ENCODE measurements around the gene EGF. TPM values are rescaled to one million over a fixed set of nuclear protein-coding genes. Genes with fewer than 3 reads are reported as not detected.
"Not testable (repeated sequence)": the region's sequence is repeated elsewhere in the genome, so short reads cannot be mapped to it uniquely, and the experiment has no call there.

Gene EGF
- total RNA-seq, 3 donors from 2014 or later (not counting 1 experiment from before 2014, with no cell fraction given), result 0.48 to 1.2 (median 1.1) TPM

DNA sequence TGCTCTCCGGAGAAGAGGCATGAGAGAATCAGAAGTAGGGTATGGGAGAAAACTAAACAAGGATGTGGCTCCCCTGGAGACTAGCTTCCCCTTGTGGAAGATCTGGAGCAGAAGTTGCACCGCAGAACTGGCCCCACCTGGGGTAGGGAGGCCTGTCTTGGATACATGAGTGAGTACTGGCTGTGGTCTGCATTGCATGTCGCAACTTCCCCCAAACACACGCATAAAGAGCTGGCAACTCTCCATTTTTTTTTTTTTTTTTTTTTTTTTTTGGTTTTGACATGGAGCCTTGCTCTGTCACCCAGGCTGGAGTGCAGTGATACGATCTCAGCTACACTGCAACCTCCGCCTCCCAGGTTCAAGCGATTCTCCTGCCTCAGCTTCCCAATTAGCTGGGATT lies 119.9 kb downstream of the EGF start:
- H3K9me3 ChIP-seq (ENCODE audit: control insufficient read depth, insufficient read depth, low read length), result no peaks in the 10 kb centered on the region
- TF ChIP-seq, protein P1, sequence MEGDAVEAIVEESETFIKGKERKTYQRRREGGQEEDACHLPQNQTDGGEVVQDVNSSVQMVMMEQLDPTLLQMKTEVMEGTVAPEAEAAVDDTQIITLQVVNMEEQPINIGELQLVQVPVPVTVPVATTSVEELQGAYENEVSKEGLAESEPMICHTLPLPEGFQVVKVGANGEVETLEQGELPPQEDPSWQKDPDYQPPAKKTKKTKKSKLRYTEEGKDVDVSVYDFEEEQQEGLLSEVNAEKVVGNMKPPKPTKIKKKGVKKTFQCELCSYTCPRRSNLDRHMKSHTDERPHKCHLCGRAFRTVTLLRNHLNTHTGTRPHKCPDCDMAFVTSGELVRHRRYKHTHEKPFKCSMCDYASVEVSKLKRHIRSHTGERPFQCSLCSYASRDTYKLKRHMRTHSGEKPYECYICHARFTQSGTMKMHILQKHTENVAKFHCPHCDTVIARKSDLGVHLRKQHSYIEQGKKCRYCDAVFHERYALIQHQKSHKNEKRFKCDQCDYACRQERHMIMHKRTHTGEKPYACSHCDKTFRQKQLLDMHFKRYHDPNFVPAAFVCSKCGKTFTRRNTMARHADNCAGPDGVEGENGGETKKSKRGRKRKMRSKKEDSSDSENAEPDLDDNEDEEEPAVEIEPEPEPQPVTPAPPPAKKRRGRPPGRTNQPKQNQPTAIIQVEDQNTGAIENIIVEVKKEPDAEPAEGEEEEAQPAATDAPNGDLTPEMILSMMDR (IDR thresholded peaks at IDR 0.05), result no peak
- Mint-ChIP-seq H3K9me3 (no peaks in the 10 kb centered on the region), H3K27ac (no peak overlapping the region), H3K27me3 (ENCODE audit: low read depth in 2 of 2) (peaks cover 18 to 26% of the 10 kb centered on the region in 2 donors), H3K4me1 (peaks cover 9 to 13% of the 10 kb centered on the region in 2 donors), H3K4me3 (no peak overlapping the region), H3K36me3 (no peaks in the 10 kb centered on the region)
- ATAC-seq (peak in 1 of 3 donors; percentile 56), DNase-seq (no peak)
- 50% methylated on average over 7 of the region's 7 CpGs for WGBS (ENCODE audit: insufficient coverage)
- H3K36me3 ChIP-seq (ENCODE audit: control insufficient read depth, insufficient read depth, low read length), result no peaks in the 10 kb centered on the region
- H3K4me1 ChIP-seq (ENCODE audit: control insufficient read depth, insufficient read depth, low read length), result no peaks in the 10 kb centered on the region
- intact Hi-C loops (cut with micrococcal nuclease), result no loop called here
- peaks cover 2% of the 10 kb centered on the region for H3K27me3 ChIP-seq (ENCODE audit: control insufficient read depth, insufficient read depth, low read length)
- no peak overlapping the region for H3K27ac ChIP-seq (ENCODE audit: low read length)
- H3K4me3 ChIP-seq (ENCODE audit: low read length), result no peak overlapping the region

DNA sequence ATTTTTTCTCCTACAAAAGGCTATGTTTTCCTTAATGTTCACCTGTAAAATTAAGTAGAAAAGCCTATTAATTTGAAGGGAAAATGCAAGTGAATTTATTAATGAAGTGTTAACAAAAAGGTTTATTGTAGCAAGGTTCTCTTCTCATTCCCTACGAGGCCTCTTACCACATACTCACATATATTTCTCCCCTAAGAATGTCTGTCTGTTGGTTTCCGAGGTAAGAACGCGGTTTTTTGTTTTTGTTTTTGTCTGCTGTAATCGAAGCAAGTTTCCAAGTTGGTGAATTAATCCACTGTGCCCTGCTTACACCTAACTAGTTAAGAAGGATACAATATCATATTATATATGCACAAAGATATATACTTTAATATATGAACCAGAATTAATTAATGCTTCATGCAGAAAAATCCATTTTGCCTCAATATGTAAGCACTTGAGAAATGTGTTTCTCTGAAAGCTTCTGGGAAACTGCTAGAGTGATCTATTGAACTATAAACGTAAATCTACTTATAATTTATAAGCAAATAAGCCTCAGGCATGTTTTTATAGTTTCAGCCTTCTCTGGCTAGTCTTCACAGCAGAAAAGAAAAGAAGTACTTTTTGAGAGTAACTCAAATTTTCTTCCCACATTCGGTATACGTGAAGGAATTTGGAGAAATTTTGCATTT lies 120.8 kb downstream of the EGF start:
- DNase-seq (no peak), ATAC-seq (no peak)
- TF ChIP-seq, protein P1 (IDR thresholded peaks at IDR 0.05), result no peak
- Histone ChIP-seq H3K27ac (ENCODE audit: low read length) (no peak overlapping the region), H3K4me1 (ENCODE audit: control insufficient read depth, insufficient read depth, low read length) (no peaks in the 10 kb centered on the region), H3K27me3 (ENCODE audit: control insufficient read depth, insufficient read depth, low read length) (peaks cover 2% of the 10 kb centered on the region), H3K9me3 (ENCODE audit: control insufficient read depth, insufficient read depth, low read length) (no peaks in the 10 kb centered on the region), H3K4me3 (ENCODE audit: low read length) (no peak overlapping the region), H3K36me3 (ENCODE audit: control insufficient read depth, insufficient read depth, low read length) (no peaks in the 10 kb centered on the region)
- Mint-ChIP-seq H3K27me3 (ENCODE audit: low read depth in 2 of 2) (peaks cover 18 to 26% of the 10 kb centered on the region in 2 donors), H3K36me3 (no peaks in the 10 kb centered on the region), H3K4me1 (peaks cover 9 to 13% of the 10 kb centered on the region in 2 donors), H3K9me3 (no peaks in the 10 kb centered on the region), H3K4me3 (no peak overlapping the region), H3K27ac (no peak overlapping the region)
- intact Hi-C loops (cut with micrococcal nuclease), result no loop called here
- no CpG with 5 or more reads among the region's 8 CpGs for WGBS (ENCODE audit: insufficient coverage)

DNA sequence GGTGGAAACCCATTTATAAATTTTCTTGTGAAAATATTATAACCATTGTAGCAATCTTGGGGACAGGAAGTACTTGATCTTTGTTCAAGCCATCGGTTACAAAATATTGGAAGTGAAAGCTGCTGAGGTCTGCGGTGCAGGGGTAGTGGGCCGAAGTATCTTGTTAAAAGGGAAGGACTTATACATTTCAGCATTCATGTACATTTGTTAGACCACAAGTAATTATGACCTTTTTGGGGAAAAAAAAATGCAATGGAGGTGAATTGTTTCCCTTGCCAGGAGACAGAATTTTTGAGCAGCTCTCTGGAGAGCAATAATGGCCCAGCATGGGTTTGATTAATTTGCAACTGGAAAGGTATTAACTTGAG lies 121.3 kb downstream of the EGF start:
- H3K4me1 ChIP-seq (ENCODE audit: control insufficient read depth, insufficient read depth, low read length), result no peaks in the 10 kb centered on the region
- no peak overlapping the region for H3K27ac ChIP-seq (ENCODE audit: low read length)
- H3K27me3 ChIP-seq (ENCODE audit: control insufficient read depth, insufficient read depth, low read length), result peaks cover 2% of the 10 kb centered on the region
- peaks cover 18 to 26% of the 10 kb centered on the region in 2 donors for H3K27me3 Mint-ChIP-seq (ENCODE audit: low read depth in 2 of 2)
- ATAC-seq (peak in 1 of 3 donors; percentile 51), DNase-seq (no peak)
- no peak overlapping the region for H3K27ac Mint-ChIP-seq
- intact Hi-C loops (cut with micrococcal nuclease), result no loop called here
- no peak overlapping the region for H3K4me3 Mint-ChIP-seq
- H3K4me1 Mint-ChIP-seq, result peaks cover 9 to 13% of the 10 kb centered on the region in 2 donors
- TF ChIP-seq, protein P1 (IDR thresholded peaks at IDR 0.05), result no peak
- H3K36me3 ChIP-seq (ENCODE audit: control insufficient read depth, insufficient read depth, low read length), result no peaks in the 10 kb centered on the region
- H3K36me3 Mint-ChIP-seq, result no peaks in the 10 kb centered on the region
- 8% methylated on average over 2 of the region's 3 CpGs for WGBS (ENCODE audit: insufficient coverage)
- no peaks in the 10 kb centered on the region for H3K9me3 ChIP-seq (ENCODE audit: control insufficient read depth, insufficient read depth, low read length)
- H3K4me3 ChIP-seq (ENCODE audit: low read length), result no peak overlapping the region
- no peaks in the 10 kb centered on the region for H3K9me3 Mint-ChIP-seq

DNA sequence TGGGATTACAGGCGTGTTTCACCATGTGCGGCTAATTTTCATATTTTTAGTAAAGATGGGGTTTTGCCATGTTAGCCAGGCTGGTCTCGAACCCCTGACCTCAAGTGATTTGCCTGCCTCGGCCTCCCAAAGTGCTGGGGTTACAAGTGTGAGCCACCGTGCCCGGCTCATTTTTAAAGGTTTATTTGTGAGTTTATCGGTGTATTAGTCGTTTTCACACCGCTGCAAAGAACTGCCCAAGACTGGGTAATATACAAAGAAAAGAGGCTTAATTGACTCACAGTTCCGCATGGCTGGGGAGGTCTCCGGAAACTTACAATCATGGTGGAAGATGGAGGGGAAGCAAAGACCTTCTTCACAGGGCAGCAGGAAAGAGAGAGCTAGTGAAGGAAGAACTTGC lies 126.5 kb downstream of the EGF start:
- WGBS (ENCODE audit: insufficient coverage), result 94% methylated on average over 11 of the region's 11 CpGs
- H3K9me3 Mint-ChIP-seq; H3K4me1 Mint-ChIP-seq; H3K27ac ChIP-seq (ENCODE audit: low read length); DNase-seq; H3K36me3 Mint-ChIP-seq; ATAC-seq; H3K27me3 ChIP-seq (ENCODE audit: control insufficient read depth, insufficient read depth, low read length); H3K4me3 Mint-ChIP-seq; H3K9me3 ChIP-seq (ENCODE audit: control insufficient read depth, insufficient read depth, low read length); H3K36me3 ChIP-seq (ENCODE audit: control insufficient read depth, insufficient read depth, low read length); H3K4me1 ChIP-seq (ENCODE audit: control insufficient read depth, insufficient read depth, low read length); H3K27ac Mint-ChIP-seq; H3K4me3 ChIP-seq (ENCODE audit: low read length); intact Hi-C loops (cut with micrococcal nuclease): not testable (repeated sequence)
- H3K27me3 Mint-ChIP-seq (ENCODE audit: low read depth in 2 of 2), result peaks cover 8 to 14% of the 10 kb centered on the region in 2 donors
